ENCODE data around the gene RNF152.

GRCh38 chr18:61869636-61870035 lies 23.2 kb downstream of the RNF152 start:
- TF ChIP-seq, protein P1, sequence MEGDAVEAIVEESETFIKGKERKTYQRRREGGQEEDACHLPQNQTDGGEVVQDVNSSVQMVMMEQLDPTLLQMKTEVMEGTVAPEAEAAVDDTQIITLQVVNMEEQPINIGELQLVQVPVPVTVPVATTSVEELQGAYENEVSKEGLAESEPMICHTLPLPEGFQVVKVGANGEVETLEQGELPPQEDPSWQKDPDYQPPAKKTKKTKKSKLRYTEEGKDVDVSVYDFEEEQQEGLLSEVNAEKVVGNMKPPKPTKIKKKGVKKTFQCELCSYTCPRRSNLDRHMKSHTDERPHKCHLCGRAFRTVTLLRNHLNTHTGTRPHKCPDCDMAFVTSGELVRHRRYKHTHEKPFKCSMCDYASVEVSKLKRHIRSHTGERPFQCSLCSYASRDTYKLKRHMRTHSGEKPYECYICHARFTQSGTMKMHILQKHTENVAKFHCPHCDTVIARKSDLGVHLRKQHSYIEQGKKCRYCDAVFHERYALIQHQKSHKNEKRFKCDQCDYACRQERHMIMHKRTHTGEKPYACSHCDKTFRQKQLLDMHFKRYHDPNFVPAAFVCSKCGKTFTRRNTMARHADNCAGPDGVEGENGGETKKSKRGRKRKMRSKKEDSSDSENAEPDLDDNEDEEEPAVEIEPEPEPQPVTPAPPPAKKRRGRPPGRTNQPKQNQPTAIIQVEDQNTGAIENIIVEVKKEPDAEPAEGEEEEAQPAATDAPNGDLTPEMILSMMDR (IDR thresholded peaks at IDR 0.05) = no peak
- TF ChIP-seq POLR2A (IDR thresholded peaks at IDR 0.05; ENCODE audit: low read depth) (no peak), POLR2AphosphoS5 (IDR thresholded peaks at IDR 0.05) (no peak)
